SJCRH30 (cell line): ENCODE measurements around the gene RGSL1. TPM values are rescaled to one million over a fixed set of nuclear protein-coding genes. Genes with fewer than 3 reads are reported as not detected.

Experiments
- DNase-seq, 2 experiments: peaks; one replicate each; pipeline ENCODE4 v3.0.0-alpha.2; 2015 to 2020
- H3K27ac ChIP-seq: fragments of 250-450 bp; sonication (Bioruptor Pico); 2 replicates; pipeline ENCODE4 v1.5.1; 2020; ENCODE audit warnings: mild to moderate bottlenecking, moderate library complexity
- H3K27me3 ChIP-seq: fragments of 250-450 bp; sonication (Bioruptor Pico); 2 replicates; pipeline ENCODE4 v1.5.1; 2020; ENCODE audit warnings: mild to moderate bottlenecking, moderate library complexity
- H3K36me3 ChIP-seq: fragments of 250-450 bp; sonication (Bioruptor Pico); 2 replicates; pipeline ENCODE4 v1.5.1; 2020; ENCODE audit warnings: mild to moderate bottlenecking, moderate library complexity
- H3K4me1 ChIP-seq: fragments of 250-450 bp; sonication (Bioruptor Pico); 2 replicates; pipeline ENCODE4 v1.5.1; 2020; ENCODE audit warnings: mild to moderate bottlenecking, moderate library complexity
- H3K4me3 ChIP-seq: fragments of 250-450 bp; sonication (Bioruptor Pico); 2 replicates; pipeline ENCODE4 v1.5.1; 2020; ENCODE audit warnings: mild to moderate bottlenecking, moderate library complexity
- H3K9me3 ChIP-seq: fragments of 250-450 bp; sonication (Bioruptor Pico); replicated peaks from 2 replicates; pipeline ENCODE4 v1.5.1; 2020; ENCODE audit warnings: mild to moderate bottlenecking, moderate library complexity
- total RNA-seq: library from RNA; depleted of rRNA; stranded (reverse); fragments of >200 nt; shearing (Covaris generic); gene quantifications from 2 replicates; pipeline ENCODE4 v1.2.3, GENCODE V29; 2014; rRNA removed

The RGSL1 gene
- total RNA-seq, 1 experiment from 2014 or later = not detected

GRCh38 chr1:182600745-182601415 lies 150.9 kb downstream of the RGSL1 start:
- H3K27ac ChIP-seq = no peak overlapping the region
- H3K9me3 ChIP-seq = no peaks in the 10 kb centered on the region
- no peak for DNase-seq
- H3K4me3 ChIP-seq = peak overlapping the region; percentile 94
- H3K27me3 ChIP-seq = no peaks in the 10 kb centered on the region
- H3K36me3 ChIP-seq = peaks cover 52% of the 10 kb centered on the region
- H3K4me1 ChIP-seq = peaks cover 2% of the 10 kb centered on the region; the same call in 1 of the 2 replicates

GRCh38 chr1:182601416-182601786 lies 151.5 kb downstream of the RGSL1 start:
- Histone ChIP-seq H3K27me3 (no peaks in the 10 kb centered on the region), H3K4me3 (peak overlapping the region; percentile 94), H3K27ac (peak overlapping the region; percentile 17), H3K9me3 (no peaks in the 10 kb centered on the region), H3K36me3 (peaks cover 52% of the 10 kb centered on the region), H3K4me1 (peaks cover 3% of the 10 kb centered on the region)
- DNase-seq = peak; percentile 58 to 90

GRCh38 chr1:182601913-182602312 lies 152.0 kb downstream of the RGSL1 start:
- peak overlapping the region; percentile 17 for H3K27ac ChIP-seq
- peak overlapping the region; percentile 94 for H3K4me3 ChIP-seq
- H3K36me3 ChIP-seq = peaks cover 52% of the 10 kb centered on the region
- no peaks in the 10 kb centered on the region for H3K9me3 ChIP-seq
- H3K27me3 ChIP-seq = no peaks in the 10 kb centered on the region
- H3K4me1 ChIP-seq = peaks cover 8% of the 10 kb centered on the region
- DNase-seq = no peak

GRCh38 chr1:182602935-182603645 lies 153.1 kb downstream of the RGSL1 start:
- no peaks in the 10 kb centered on the region for H3K27me3 ChIP-seq
- peaks cover 52% of the 10 kb centered on the region for H3K36me3 ChIP-seq
- DNase-seq = no peak
- H3K4me3 ChIP-seq = peak overlapping the region; percentile 94
- H3K4me1 ChIP-seq = peaks cover 17% of the 10 kb centered on the region
- no peaks in the 10 kb centered on the region for H3K9me3 ChIP-seq
- peak overlapping the region; percentile 75 for H3K27ac ChIP-seq

- peak overlapping the region; percentile 75 for H3K27ac ChIP-seq
- peak overlapping the region; percentile 94 for H3K4me3 ChIP-seq
- H3K4me1 ChIP-seq = peaks cover 17% of the 10 kb centered on the region
- DNase-seq = peak in 1 of 2 experiments; percentile 32
- peaks cover 48% of the 10 kb centered on the region for H3K36me3 ChIP-seq
- H3K27me3 ChIP-seq = no peaks in the 10 kb centered on the region
- H3K9me3 ChIP-seq = no peaks in the 10 kb centered on the region
Observed at GRCh38 chr1:182603646-182604174, 153.8 kb downstream of the RGSL1 start.

GRCh38 chr1:182604175-182605164 lies 154.5 kb downstream of the RGSL1 start, which contains the start of gene RGS16:
TSS of gene RGS16 (minus strand) at chr1:182604389. CDS start at chr1:182604259, 130 bp downstream.
- Histone ChIP-seq H3K36me3 (peaks cover 40% of the 10 kb centered on the region), H3K4me1 (peaks cover 18% of the 10 kb centered on the region), H3K4me3 (peak within 1 kb of the TSS; percentile 94), H3K27me3 (no peaks in the 10 kb centered on the region), H3K9me3 (no peaks in the 10 kb centered on the region), H3K27ac (peak within 1 kb of the TSS; percentile 75)
- peak; percentile 95 to 96 for DNase-seq

- no peak for DNase-seq
- Histone ChIP-seq H3K36me3 (peaks cover 9% of the 10 kb centered on the region), H3K27me3 (no peaks in the 10 kb centered on the region), H3K4me3 (no peak overlapping the region), H3K27ac (peak overlapping the region; percentile 62), H3K4me1 (peaks cover 46% of the 10 kb centered on the region), H3K9me3 (no peaks in the 10 kb centered on the region)
Observed at GRCh38 chr1:182607566-182607965, 157.6 kb downstream of the RGSL1 start.

GRCh38 chr1:182608236-182608635 lies 158.3 kb downstream of the RGSL1 start:
- DNase-seq = no peak
- Histone ChIP-seq H3K9me3 (no peaks in the 10 kb centered on the region), H3K4me3 (no peak overlapping the region), H3K36me3 (peaks cover 3% of the 10 kb centered on the region), H3K4me1 (peaks cover 53% of the 10 kb centered on the region), H3K27me3 (no peaks in the 10 kb centered on the region), H3K27ac (no peak overlapping the region)

GRCh38 chr1:182608845-182609610 lies 159.1 kb downstream of the RGSL1 start:
- Histone ChIP-seq H3K27me3 (no peaks in the 10 kb centered on the region), H3K9me3 (no peaks in the 10 kb centered on the region), H3K4me1 (peaks cover 60% of the 10 kb centered on the region), H3K4me3 (no peak overlapping the region), H3K36me3 (no peaks in the 10 kb centered on the region), H3K27ac (no peak overlapping the region)
- DNase-seq = no peak

Other genes with a start within 250 kb of the RGSL1 start
- gene GLUL, start 58.4 kb upstream of the RGSL1 start, total RNA-seq = 221 and 229 TPM in 2 replicates
- not detected in 2 replicates for gene TEDDM1, start 49.5 kb upstream of the RGSL1 start, total RNA-seq
- gene RNASEL, start 139.1 kb downstream of the RGSL1 start, total RNA-seq = 1.2 and 1.5 TPM in 2 replicates
- gene RGS16, start 154.2 kb downstream of the RGSL1 start, total RNA-seq = 96.7 and 101 TPM in 2 replicates
- 1.6 and 2.7 TPM in 2 replicates for gene RGS8, start 234.4 kb downstream of the RGSL1 start, total RNA-seq